Activated CD4-positive, alpha-beta memory T cell treated with anti-CD3 and anti-CD28 coated beads for 36 hours (primary cell): ENCODE results near the gene PASK. TPM values are rescaled to one million over a fixed set of nuclear protein-coding genes. Genes with fewer than 3 reads are reported as not detected.

Experiments
- CTCF ChIA-PET: fragments of 350-600 bp; sonication (Branson Sonifier 250); formaldehyde crosslinking; loops from one replicate; lab custom pipeline; 2021; ENCODE audit warnings: antibody characterized with exemption, inconsistent platforms; lab: Charles Lee
- POLR2A ChIA-PET: fragments of 350-600 bp; sonication (Branson Sonifier 250); formaldehyde crosslinking; loops from one replicate; lab custom pipeline; 2021; ENCODE audit warnings: antibody characterized with exemption; lab: Charles Lee
- DNase-seq: peaks from one replicate; pipeline ENCODE4 v3.0.0-alpha.2; 2020
- H3K27ac Mint-ChIP-seq: one replicate; pipeline ENCODE4 v1.8.0; 2021; ENCODE audit warnings: mixed read lengths
- H3K27me3 Mint-ChIP-seq: one replicate; pipeline ENCODE4 v1.8.0; 2021; ENCODE audit warnings: mixed read lengths
- H3K36me3 Mint-ChIP-seq: one replicate; pipeline ENCODE4 v1.8.0; 2021; ENCODE audit warnings: mixed read lengths
- H3K4me1 Mint-ChIP-seq: one replicate; pipeline ENCODE4 v1.8.0; 2021; ENCODE audit warnings: low read depth, mixed read lengths
- H3K4me3 Mint-ChIP-seq: one replicate; pipeline ENCODE4 v1.8.0; 2021; ENCODE audit warnings: mild to moderate bottlenecking, mixed read lengths
- H3K9me3 Mint-ChIP-seq: one replicate; pipeline ENCODE4 v1.8.0; 2021; ENCODE audit warnings: mixed read lengths
- intact Hi-C: fragments of 100-400 bp; cut with micrococcal nuclease; formaldehyde crosslinking; loops from one replicate; pipeline ENCODE4 v1.15.1; 2023
- total RNA-seq, 2 experiments: library from RNA; stranded (reverse); gene quantifications; one replicate each; pipeline ENCODE4 v1.2.3, GENCODE V29; 2021

PASK gene
- total RNA-seq, 2 experiments from 2014 or later = 86.1 to 100 TPM

GRCh38 chr2:241120440-241120839 lies 28.8 kb downstream of the PASK start:
- POLR2A ChIA-PET = interaction anchor here (0.6 kb wide), 1 partner anchor 24 kb away, joined by 3 read pairs; no protein-coding TSS in a partner anchor
- Mint-ChIP-seq H3K27ac (no peak overlapping the region), H3K9me3 (peaks cover 10% of the 10 kb centered on the region), H3K4me1 (peaks cover 29% of the 10 kb centered on the region), H3K27me3 (no peaks in the 10 kb centered on the region), H3K4me3 (no peak overlapping the region), H3K36me3 (peaks cover 56% of the 10 kb centered on the region)
- DNase-seq = no peak
- intact Hi-C loops = no loop called here
- CTCF ChIA-PET = no interaction called here

- no peak for DNase-seq
- Mint-ChIP-seq H3K27ac (no peak overlapping the region), H3K4me1 (peaks cover 24% of the 10 kb centered on the region), H3K27me3 (no peaks in the 10 kb centered on the region), H3K36me3 (peaks cover 65% of the 10 kb centered on the region), H3K9me3 (peaks cover 10% of the 10 kb centered on the region), H3K4me3 (no peak overlapping the region)
- CTCF ChIA-PET = no interaction called here
- intact Hi-C loops = no loop called here
- POLR2A ChIA-PET = no interaction called here
Observed at GRCh38 chr2:241118737-241119505, 30.4 kb downstream of the PASK start.

- H3K9me3 Mint-ChIP-seq = peaks cover 10% of the 10 kb centered on the region
- ChIA-PET CTCF (no interaction called here), POLR2A (interaction anchor here (1.8 kb wide), 1 partner anchor 35 kb away, joined by 3 read pairs; no protein-coding TSS in a partner anchor)
- intact Hi-C loops = no loop called here
- no peak overlapping the region for H3K4me3 Mint-ChIP-seq
- peaks cover 63% of the 10 kb centered on the region for H3K36me3 Mint-ChIP-seq
- peaks cover 30% of the 10 kb centered on the region for H3K4me1 Mint-ChIP-seq
- DNase-seq = no peak
- H3K27me3 Mint-ChIP-seq = no peaks in the 10 kb centered on the region
- no peak overlapping the region for H3K27ac Mint-ChIP-seq
Observed at GRCh38 chr2:241116606-241117560, 32.4 kb downstream of the PASK start.

GRCh38 chr2:241115361-241115760 lies 33.9 kb downstream of the PASK start:
- peaks cover 17% of the 10 kb centered on the region for H3K4me1 Mint-ChIP-seq
- H3K27me3 Mint-ChIP-seq = no peaks in the 10 kb centered on the region
- H3K36me3 Mint-ChIP-seq = peaks cover 62% of the 10 kb centered on the region
- H3K9me3 Mint-ChIP-seq = peaks cover 1% of the 10 kb centered on the region
- ChIA-PET CTCF (no interaction called here), POLR2A (no interaction called here)
- intact Hi-C loops = no loop called here
- DNase-seq = no peak
- H3K27ac Mint-ChIP-seq = no peak overlapping the region
- no peak overlapping the region for H3K4me3 Mint-ChIP-seq

GRCh38 chr2:241114836-241115235 lies 34.4 kb downstream of the PASK start:
- H3K27me3 Mint-ChIP-seq = no peaks in the 10 kb centered on the region
- ChIA-PET CTCF (no interaction called here), POLR2A (no interaction called here)
- peak overlapping the region; percentile 4 for H3K27ac Mint-ChIP-seq
- no peak overlapping the region for H3K4me3 Mint-ChIP-seq
- H3K9me3 Mint-ChIP-seq = no peaks in the 10 kb centered on the region
- H3K36me3 Mint-ChIP-seq = peaks cover 65% of the 10 kb centered on the region
- intact Hi-C loops = no loop called here
- no peak for DNase-seq
- H3K4me1 Mint-ChIP-seq = peaks cover 20% of the 10 kb centered on the region

GRCh38 chr2:241112592-241112991 lies 36.7 kb downstream of the PASK start:
- CTCF ChIA-PET = interaction anchor here (1.2 to 1.8 kb wide), 3 partner anchors 10 to 547 kb away, joined by 3 to 5 read pairs (median 4); partner anchors contain the start of gene MTERF4
- POLR2A ChIA-PET = interaction anchor here (1.2 to 1.9 kb wide), 4 partner anchors 10 to 38 kb away, joined by 4 to 7 read pairs (median 6); partner anchors contain the start of genes MTERF4, PASK and PPP1R7

GRCh38 chr2:241112046-241112445 lies 37.2 kb downstream of the PASK start:
- H3K27ac Mint-ChIP-seq = peak overlapping the region; percentile 96
- peak overlapping the region; percentile 85 for H3K4me3 Mint-ChIP-seq
- intact Hi-C loops = loop anchor here (1.0 to 2.0 kb wide), 4 partner anchors 10 to 37 kb away; partner anchors contain the start of genes MTERF4 and PASK

More at GRCh38 chr2:241112592-241112991, 36.7 kb downstream of the PASK start:
- Mint-ChIP-seq H3K27me3 (no peaks in the 10 kb centered on the region), H3K27ac (peak overlapping the region; percentile 96), H3K9me3 (no peaks in the 10 kb centered on the region), H3K4me3 (peak overlapping the region; percentile 85), H3K4me1 (peaks cover 36% of the 10 kb centered on the region), H3K36me3 (peaks cover 68% of the 10 kb centered on the region)
- DNase-seq = peak; percentile 82
- intact Hi-C loops = loop anchor here (1.0 to 2.0 kb wide), 4 partner anchors 10 to 36 kb away; partner anchors contain the start of genes MTERF4 and PASK

GRCh38 chr2:241111440-241111805 lies 37.8 kb downstream of the PASK start:
- ChIA-PET CTCF (no interaction called here), POLR2A (interaction anchor here (0.9 to 1.8 kb wide), 2 partner anchors 9 to 38 kb away, joined by 3 to 8 read pairs; partner anchors contain the start of gene MTERF4)
- peak overlapping the region; percentile 85 for H3K4me3 Mint-ChIP-seq
- DNase-seq = peak; percentile 34
- intact Hi-C loops = no loop called here
- H3K36me3 Mint-ChIP-seq = peaks cover 68% of the 10 kb centered on the region
- peak overlapping the region; percentile 96 for H3K27ac Mint-ChIP-seq
- H3K4me1 Mint-ChIP-seq = peaks cover 41% of the 10 kb centered on the region
- no peaks in the 10 kb centered on the region for H3K9me3 Mint-ChIP-seq
- no peaks in the 10 kb centered on the region for H3K27me3 Mint-ChIP-seq

More at GRCh38 chr2:241112046-241112445, 37.2 kb downstream of the PASK start:
- H3K4me1 Mint-ChIP-seq = peaks cover 36% of the 10 kb centered on the region
- H3K27me3 Mint-ChIP-seq = no peaks in the 10 kb centered on the region
- ChIA-PET CTCF (interaction anchor here (1.2 to 1.8 kb wide), 3 partner anchors 10 to 546 kb away, joined by 3 to 5 read pairs (median 4); partner anchors contain the start of gene MTERF4), POLR2A (interaction anchor here (1.3 to 1.9 kb wide), 3 partner anchors 9 to 39 kb away, joined by 5 to 7 read pairs (median 6); partner anchors contain the start of genes MTERF4, PASK and PPP1R7)
- no peaks in the 10 kb centered on the region for H3K9me3 Mint-ChIP-seq
- peak; percentile 23 for DNase-seq
- peaks cover 69% of the 10 kb centered on the region for H3K36me3 Mint-ChIP-seq

- Mint-ChIP-seq H3K27ac (peak overlapping the region; percentile 96), H3K4me1 (peaks cover 41% of the 10 kb centered on the region), H3K36me3 (peaks cover 68% of the 10 kb centered on the region), H3K9me3 (no peaks in the 10 kb centered on the region), H3K4me3 (peak overlapping the region; percentile 85), H3K27me3 (no peaks in the 10 kb centered on the region)
- ChIA-PET CTCF (no interaction called here), POLR2A (interaction anchor here (0.9 to 1.8 kb wide), 3 partner anchors 8 to 39 kb away, joined by 3 to 8 read pairs (median 7); partner anchors contain the start of gene MTERF4)
- no peak for DNase-seq
- intact Hi-C loops = no loop called here
Observed at GRCh38 chr2:241110607-241111439, 38.4 kb downstream of the PASK start.

- CTCF ChIA-PET = no interaction called here
Observed at GRCh38 chr2:241110089-241110606, 39.1 kb downstream of the PASK start.

More at GRCh38 chr2:241110089-241110606, 39.1 kb downstream of the PASK start:
- intact Hi-C loops = no loop called here
- H3K4me1 Mint-ChIP-seq = peaks cover 45% of the 10 kb centered on the region
- H3K27ac Mint-ChIP-seq = peak overlapping the region; percentile 96
- H3K9me3 Mint-ChIP-seq = no peaks in the 10 kb centered on the region
- H3K27me3 Mint-ChIP-seq = no peaks in the 10 kb centered on the region
- H3K4me3 Mint-ChIP-seq = peak overlapping the region; percentile 85
- POLR2A ChIA-PET = interaction anchor here (0.8 to 1.8 kb wide), 3 partner anchors 8 to 14 kb away, joined by 3 to 8 read pairs (median 7); partner anchors contain the start of gene MTERF4
- no peak for DNase-seq
- peaks cover 65% of the 10 kb centered on the region for H3K36me3 Mint-ChIP-seq
